IMR-90 (cell line): ENCODE results near the gene B3GAT1. TPM values are rescaled to one million over a fixed set of nuclear protein-coding genes. Genes with fewer than 3 reads are reported as not detected.
A peak's percentile ranks its signal among the peaks of the same experiment; 100 is the strongest.

Source experiments
- ATAC-seq: fragments of 200-7000 bp; cut with Tn5 transposase; 2 replicates; pipeline ENCODE4 v1.9.1; 2020; ENCODE audit warnings: low read depth, mild to moderate bottlenecking, moderate library complexity
- BruUV-seq: library from RNA; stranded (reverse); fragments of 400-500 nt; replicated peaks from 2 replicates; lab custom pipeline; 2021; lab: Mats Ljungman, UMichigan
- CTCF ChIA-PET: fragments of 300-600 bp; formaldehyde crosslinking; extraction: SDS; loops from one replicate; lab custom pipeline; 2021; ENCODE audit warnings: antibody characterized with exemption; lab: Yijun Ruan, JAX
- POLR2A ChIA-PET: fragments of 300-600 bp; sonication (Branson Sonifier 250); formaldehyde crosslinking; loops from one replicate; lab custom pipeline; 2022; ENCODE audit warnings: antibody characterized with exemption; ENCODE audit not compliant: unreplicated experiment; lab: Charles Lee
- DNase-seq: peaks from one replicate; pipeline ENCODE4 v3.0.0; 2013
- H2AFZ ChIP-seq: replicated peaks from 2 replicates; pipeline ENCODE3; 2013; ENCODE audit warnings: low read length, mild to moderate bottlenecking; ENCODE audit not compliant: poor library complexity
- H2AK5ac ChIP-seq: 2 replicates; pipeline ENCODE4 v1.6.1; 2013; ENCODE audit warnings: low read depth, low read length, inconsistent platforms
- H2AK9ac ChIP-seq: replicated peaks from 2 replicates; pipeline ENCODE3; 2013; ENCODE audit warnings: mild to moderate bottlenecking, low read depth, low read length, moderate library complexity; ENCODE audit not compliant: poor library complexity
- H2BK120ac ChIP-seq: 2 replicates; pipeline ENCODE4 v1.6.1; 2013; ENCODE audit warnings: low read depth, low read length, inconsistent platforms
- H2BK15ac ChIP-seq: 3 replicates; pipeline ENCODE4 v1.6.1; 2013; ENCODE audit warnings: low read depth, low read length, inconsistent platforms
- H2BK20ac ChIP-seq: 2 replicates; pipeline ENCODE4 v1.6.1; 2013; ENCODE audit warnings: low read depth, mild to moderate bottlenecking, inconsistent platforms, low read length, moderate library complexity
- H2BK5ac ChIP-seq: 2 replicates; pipeline ENCODE4 v1.6.1; 2013; ENCODE audit warnings: mild to moderate bottlenecking, low read depth, low read length, inconsistent platforms; ENCODE audit not compliant: poor library complexity, severe bottlenecking
- H3K14ac ChIP-seq: replicated peaks from 2 replicates; pipeline ENCODE4 v1.6.1; 2013; ENCODE audit warnings: low read depth, low read length, inconsistent platforms
- H3K18ac ChIP-seq: 2 replicates; pipeline ENCODE4 v1.6.1; 2013; ENCODE audit warnings: low read depth, low read length, control low read depth
- H3K23ac ChIP-seq: 2 replicates; pipeline ENCODE4 v1.6.1; 2013; ENCODE audit warnings: low read depth, low read length, inconsistent platforms
- H3K27ac ChIP-seq: 2 replicates; pipeline ENCODE4 v1.5.1; 2013; ENCODE audit warnings: mild to moderate bottlenecking, control low read depth, low read length; ENCODE audit not compliant: insufficient read depth
- H3K27me3 ChIP-seq: 2 replicates; pipeline ENCODE4 v1.6.1; 2013; ENCODE audit warnings: low read length; ENCODE audit not compliant: control insufficient read depth, insufficient read depth
- H3K36me3 ChIP-seq: 2 replicates; pipeline ENCODE4 v1.6.1; 2013; ENCODE audit warnings: low read length, mixed read lengths; ENCODE audit not compliant: control insufficient read depth, insufficient read depth
- H3K4ac ChIP-seq: 2 replicates; pipeline ENCODE4 v1.6.1; 2013; ENCODE audit warnings: low read depth, low read length, inconsistent platforms
- H3K4me1 ChIP-seq: 2 replicates; pipeline ENCODE4 v1.6.1; 2013; ENCODE audit warnings: low read length, mixed read lengths; ENCODE audit not compliant: control insufficient read depth, insufficient read depth
- H3K4me2 ChIP-seq: 2 replicates; pipeline ENCODE4 v1.6.1; 2013; ENCODE audit warnings: low read depth, mild to moderate bottlenecking, control low read depth, low read length, moderate library complexity
- H3K4me3 ChIP-seq: 2 replicates; pipeline ENCODE4 v1.5.1; 2013; ENCODE audit warnings: low read depth, mild to moderate bottlenecking, control low read depth, low read length, moderate library complexity; ENCODE audit not compliant: insufficient read depth
- H3K56ac ChIP-seq: 2 replicates; pipeline ENCODE4 v1.6.1; 2013; ENCODE audit warnings: low read length, inconsistent platforms; ENCODE audit not compliant: insufficient read depth; ENCODE audit errors: extremely low read depth
- H3K79me1 ChIP-seq, 2 experiments: 2 replicates each; pipeline ENCODE4 v1.6.1; 2013; ENCODE audit warnings: low read length in 2 of 2, inconsistent platforms in 1 of 2, low read depth in 1 of 2
- H3K9ac ChIP-seq: 2 replicates; pipeline ENCODE4 v1.6.1; 2013; ENCODE audit warnings: low read depth, low read length, control low read depth
- H3K9me1 ChIP-seq: 2 replicates; pipeline ENCODE4 v1.6.1; 2013; ENCODE audit warnings: low read length, inconsistent platforms; ENCODE audit not compliant: insufficient read depth
- H3K9me3 ChIP-seq: 2 replicates; pipeline ENCODE4 v1.6.1; 2013; ENCODE audit warnings: low read length; ENCODE audit not compliant: control insufficient read depth, insufficient read depth
- H4K20me1 ChIP-seq: 2 replicates; pipeline ENCODE4 v1.6.1; 2013; ENCODE audit warnings: low read length, inconsistent platforms; ENCODE audit not compliant: insufficient read depth
- H4K5ac ChIP-seq: 2 replicates; pipeline ENCODE4 v1.6.1; 2013; ENCODE audit warnings: mild to moderate bottlenecking, low read depth, low read length, control low read depth
- H4K8ac ChIP-seq, 2 experiments: 2 replicates each; pipeline ENCODE4 v1.6.1; 2013; ENCODE audit warnings: low read depth in 2 of 2, low read length in 2 of 2, control low read depth in 1 of 2, inconsistent platforms in 1 of 2
- H4K91ac ChIP-seq: 2 replicates; pipeline ENCODE4 v1.6.1; 2013; ENCODE audit warnings: low read depth, low read length, inconsistent platforms; ENCODE audit not compliant: insufficient read depth
- MAFK ChIP-seq: IDR thresholded peaks from 2 replicates; pipeline ENCODE4 v1.6.1; 2012; ENCODE audit warnings: low read depth, low read length, improper control_type of control experiment
- SMC3 ChIP-seq: fragments of 150-350 bp; IDR thresholded peaks from 2 replicates; pipeline ENCODE4 v1.6.1; 2016; ENCODE audit warnings: low read depth, mild to moderate bottlenecking, antibody characterized with exemption, low read length, moderate library complexity
- WGBS, 2 experiments: methylation state at CpG; one replicate each; pipeline versions ENCODE4 v1.1.5 to v1.1.7; 2013; ENCODE audit warnings: missing lambda C conversion rate in 2 of 2; ENCODE audit not compliant: insufficient read length in 1 of 2; ENCODE audit errors: extremely low coverage in 2 of 2; 5-methylcytosine and 5-hydroxymethylcytosine counted together
- dilution Hi-C: fragments of 300-500 bp; cut with HindIII; formaldehyde crosslinking; loops from one replicate; pipeline ENCODE4 v1.14.3; 2018; ENCODE audit warnings: low sequenced_read_pairs; ENCODE audit not compliant: unreplicated experiment
- in situ Hi-C: fragments of 300-500 bp; cut with MboI; formaldehyde crosslinking; loops from 3 replicates; pipeline ENCODE4 v1.14.3; 2019; ENCODE audit warnings: low sequenced_read_pairs, inconsistent platforms, mixed read lengths
- intact Hi-C: fragments of 100-400 bp; cut with micrococcal nuclease; formaldehyde crosslinking; loops from 2 replicates; pipeline ENCODE4 v1.10.0; 2022
- polyA plus RNA-seq, 3 experiments: library from polyadenylated mRNA; depleted of rRNA; stranded (reverse); fragments of >200 nt; gene quantifications; 2 replicates each; pipeline ENCODE4 v1.2.3, GENCODE V29; 2012; ENCODE audit warnings: low replicate concordance in 1 of 3
- total RNA-seq: library from RNA; depleted of rRNA; stranded (reverse); fragments of >200 nt; gene quantifications from 2 replicates; pipeline ENCODE4 v1.2.3, GENCODE V29; 2012

Gene B3GAT1
- total and polyA plus RNA-seq, 2 of the 4 experiments (the other 2 are of a cell fraction): not detected

- Histone ChIP-seq H3K14ac (no peak overlapping the region), H3K9me1 (no peaks in the 10 kb centered on the region), H3K4ac (no peak overlapping the region), H3K18ac (no peak overlapping the region), H4K5ac (no peak overlapping the region), H3K4me1 (no peaks in the 10 kb centered on the region), H3K4me3 (no peak overlapping the region), H2AK5ac (no peak overlapping the region), H4K91ac (no peak overlapping the region), H2AFZ (no peak overlapping the region), H2BK20ac (no peak overlapping the region), H3K79me1 (no peaks in the 10 kb centered on the region), H3K23ac (no peak overlapping the region), H2BK120ac (no peak overlapping the region), H3K27ac (no peak overlapping the region), H2AK9ac (no peak overlapping the region), H2BK15ac (no peak overlapping the region), H3K36me3 (no peaks in the 10 kb centered on the region), H3K27me3 (peaks cover 11% of the 10 kb centered on the region), H3K9me3 (peaks cover 2% of the 10 kb centered on the region; the same call in 1 of the 2 replicates), H3K9ac (no peak overlapping the region), H4K20me1 (no peaks in the 10 kb centered on the region), H2BK5ac (no peak overlapping the region), H3K4me2 (no peak overlapping the region), H3K56ac (no peak overlapping the region), H4K8ac (no peak overlapping the region)
- no TSS peak for BruUV-seq
- CTCF ChIA-PET: no interaction called here
- intact Hi-C loops: no loop called here
- POLR2A ChIA-PET: no interaction called here
- DNase-seq: no peak
- TF ChIP-seq SMC3 (no peak), MAFK (0 out of 2 replicates have a peak, but pooled peaks have one; percentile 5)
- WGBS, 2 experiments: no CpG with 5 or more reads among the region's 12 CpGs
- dilution Hi-C loops: no loop called here
- in situ Hi-C loops: no loop called here
- ATAC-seq: no peak
Measured at GRCh38 chr11:134407321-134407828, 4.7 kb downstream of the B3GAT1 start.
